GM12878 (cell line): Measurements from ENCODE around the gene PRDM4. TPM values are rescaled to one million over a fixed set of nuclear protein-coding genes. Genes with fewer than 3 reads are reported as not detected.

Source experiments
- ATAC-seq: fragments of 200-7000 bp; cut with Tn5 transposase; 3 replicates; pipeline ENCODE4 v1.9.1; 2020; ENCODE audit warnings: mild to moderate bottlenecking, moderate library complexity
- BruUV-seq: library from RNA; stranded (reverse); fragments of 400-500 nt; replicated peaks from 2 replicates; lab custom pipeline; 2021; lab: Mats Ljungman, UMichigan
- CTCF ChIA-PET: fragments of 300-600 bp; sonication (Branson Sonifier 250); formaldehyde crosslinking; extraction: SDS; loops from one replicate; lab custom pipeline; 2021; ENCODE audit warnings: inconsistent platforms; lab: Yijun Ruan, JAX
- POLR2A ChIA-PET: fragments of 350-600 bp; formaldehyde crosslinking; extraction: SDS; loops from one replicate; lab custom pipeline; 2021; ENCODE audit warnings: inconsistent platforms; lab: Charles Lee
- RAD21 ChIA-PET: fragments of 300-600 bp; sonication (Branson Sonifier 250); formaldehyde crosslinking; loops from one replicate; lab custom pipeline; 2023; ENCODE audit warnings: antibody characterized with exemption; ENCODE audit not compliant: unreplicated experiment; lab: Charles Lee
- SMC1A ChIA-PET: fragments of 300-600 bp; sonication (Branson Sonifier 250); formaldehyde crosslinking; loops from one replicate; lab custom pipeline; 2023; ENCODE audit not compliant: unreplicated experiment, uncharacterized antibody; lab: Charles Lee
- DNase-seq: peaks from one replicate; pipeline ENCODE4 v3.0.0-alpha.2; 2011; ENCODE audit warnings: low read depth, low spot score
- FAIRE-seq: peaks from 3 replicates; lab custom pipeline; 2011; peaks lifted over from hg19 to GRCh38; lab: Jason Lieb, UNC
- H2AFZ ChIP-seq: 2 replicates; pipeline ENCODE4 v1.6.0; 2011; ENCODE audit warnings: low read depth, low read length, control low read depth; ENCODE audit not compliant: control insufficient read depth
- H3K27ac ChIP-seq: 2 replicates; pipeline ENCODE4 v1.5.1; 2011; ENCODE audit warnings: control low read depth; ENCODE audit not compliant: control insufficient read depth, insufficient read depth
- H3K27me3 ChIP-seq, 2 experiments: replicated peaks in 1 of 2; 2 replicates each; pipeline versions ENCODE4 v1.6.0 to v1.6.1; 2011; ENCODE audit warnings: low read length in 1 of 2; ENCODE audit not compliant: control insufficient read depth in 2 of 2, insufficient read depth in 2 of 2
- H3K36me3 ChIP-seq, 2 experiments: 2 replicates each; pipeline ENCODE4 v1.5.1; 2011; ENCODE audit warnings: low read length in 1 of 2; ENCODE audit not compliant: control insufficient read depth in 2 of 2, insufficient read depth in 2 of 2
- H3K4me1 ChIP-seq: 2 replicates; pipeline ENCODE4 v1.6.1; 2011; ENCODE audit warnings: mild to moderate bottlenecking, low read length, moderate library complexity, mixed read lengths; ENCODE audit not compliant: control insufficient read depth, insufficient read depth
- H3K4me2 ChIP-seq: 2 replicates; pipeline ENCODE4 v1.6.0; 2011; ENCODE audit warnings: control low read depth; ENCODE audit not compliant: control insufficient read depth, insufficient read depth
- H3K4me3 ChIP-seq: fragments of 200-600 bp; sonication (generic); 2 replicates; pipeline ENCODE4 v1.5.1; 2016
- H3K79me2 ChIP-seq: 2 replicates; pipeline ENCODE4 v1.6.0; 2011; ENCODE audit warnings: low read length; ENCODE audit not compliant: control insufficient read depth, insufficient read depth
- H3K9ac ChIP-seq: 2 replicates; pipeline ENCODE4 v1.8.0; 2011; ENCODE audit warnings: low read length, control low read depth, mixed read lengths; ENCODE audit not compliant: control insufficient read depth, insufficient read depth
- H3K9me3 ChIP-seq: replicated peaks from 3 replicates; pipeline ENCODE4 v1.5.1; 2011; ENCODE audit warnings: mild to moderate bottlenecking, low read length; ENCODE audit not compliant: control insufficient read depth, insufficient read depth
- H4K20me1 ChIP-seq: 2 replicates; pipeline ENCODE4 v1.6.0; 2011; ENCODE audit not compliant: control insufficient read depth, insufficient read depth
- BCL11A ChIP-seq: IDR thresholded peaks from 2 replicates; pipeline ENCODE4 v1.6.1; 2011; ENCODE audit warnings: low read depth, low read length
- CEBPB ChIP-seq, 2 experiments: fragments of 150-350 bp in 1 of 2; IDR thresholded peaks; 2 replicates each; pipeline ENCODE4 v1.6.1; 2012 to 2014; ENCODE audit warnings: low read depth in 2 of 2, low read length in 2 of 2, borderline replicate concordance in 1 of 2, inconsistent platforms in 1 of 2
- EED ChIP-seq: sonication (generic); IDR thresholded peaks from 2 replicates; pipeline ENCODE4 v1.6.1; 2016; ENCODE audit warnings: antibody characterized with exemption, low read depth
- JUNB ChIP-seq: IDR thresholded peaks from 2 replicates; pipeline ENCODE4 v1.6.1; 2016; ENCODE audit warnings: antibody characterized with exemption, mild to moderate bottlenecking
- MLLT1 ChIP-seq: fragments of 450-650 bp; IDR thresholded peaks from 2 replicates; pipeline ENCODE4 v1.6.1; 2016; ENCODE audit warnings: mild to moderate bottlenecking
- MTA3 ChIP-seq: IDR thresholded peaks from 2 replicates; pipeline ENCODE4 v1.6.1; 2012; ENCODE audit warnings: low read length, inconsistent platforms, borderline replicate concordance
- PAX5 ChIP-seq: IDR thresholded peaks from 2 replicates; pipeline ENCODE4 v1.6.1; 2011; ENCODE audit warnings: low read depth, low read length, borderline replicate concordance
- SPI1 ChIP-seq: IDR thresholded peaks from 2 replicates; pipeline ENCODE4 v1.6.1; 2011; ENCODE audit warnings: low read depth, mild to moderate bottlenecking, low read length, moderate library complexity, borderline replicate concordance; ENCODE audit not compliant: insufficient read depth
- STAT1 ChIP-seq: fragments of 450-650 bp; conservative IDR thresholded peaks from 2 replicates; pipeline ENCODE4 v1.6.1; 2014; ENCODE audit warnings: antibody characterized with exemption, mild to moderate bottlenecking
- ZNF207 ChIP-seq: fragments of 450-650 bp; IDR thresholded peaks from 2 replicates; pipeline ENCODE4 v1.6.1; 2014; ENCODE audit warnings: antibody characterized with exemption, mild to moderate bottlenecking, borderline replicate concordance
- ZNF217 ChIP-seq: fragments of 450-650 bp; IDR thresholded peaks from 2 replicates; pipeline ENCODE4 v1.6.1; 2017; ENCODE audit warnings: antibody characterized with exemption, mild to moderate bottlenecking
- ZNF384 ChIP-seq: IDR thresholded peaks from 2 replicates; pipeline ENCODE4 v1.6.1; 2012; ENCODE audit warnings: low read depth, mild to moderate bottlenecking, low read length, improper control_type of control experiment, borderline replicate concordance
- WGBS: methylation state at CpG from one replicate; pipeline ENCODE4 v1.1.6; 2016; ENCODE audit warnings: low lambda C conversion rate; ENCODE audit not compliant: insufficient replicate concordance, insufficient coverage; ENCODE audit errors: missing lambda C conversion rate; 5-methylcytosine and 5-hydroxymethylcytosine counted together
- in situ Hi-C: fragments of 300-500 bp; cut with MboI; formaldehyde crosslinking; loops from 9 replicates; pipeline ENCODE4 v1.14.3; 2018; ENCODE audit warnings: mixed read lengths
- intact Hi-C: fragments of 100-400 bp; cut with micrococcal nuclease; formaldehyde crosslinking; loops from one replicate; pipeline ENCODE4 v1.14.2; 2022; ENCODE audit not compliant: unreplicated experiment
- polyA plus RNA-seq, 11 experiments: library from polyadenylated mRNA; depleted of rRNA in 4 of 11; unstranded in 6 of 11; stranded (reverse) in 5 of 11; fragments of >200 nt; fragmentation: Nextera tagmentation in 4 of 11; fragmentation: Illumina TruSeq in 1 of 11; extraction: Ambion mirVana in 4 of 11; extraction: Trizol in 1 of 11; gene quantifications; 1 replicate in 1 of 11; 2 replicates in 10 of 11; pipeline versions ENCODE4 v1.2.1 to v1.2.3, GENCODE V29; 2011 to 2016; ENCODE audit warnings: inconsistent platforms in 2 of 11, missing spikeins in 2 of 11, low read depth in 1 of 11
- total RNA-seq, 4 experiments: library from RNA; depleted of rRNA in 3 of 4; stranded (reverse); fragments of >200 nt in 3 of 4; fragmentation: Illumina TruSeq in 1 of 4; extraction: Trizol in 1 of 4; gene quantifications; 2 replicates each; pipeline versions ENCODE4 v1.2.1 to v1.2.3, GENCODE V29; 2013 to 2021

PRDM4 gene
- total and polyA plus RNA-seq, 10 of the 15 experiments (the other 5 are each of a cell fraction or from before 2014, with no cell fraction given), result 5.1 to 22.2 (median 15.0) TPM

GRCh38 chr12:107780298-107780697, 19.4 kb upstream of the PRDM4 start:
- H3K36me3 ChIP-seq, result no peaks in the 10 kb centered on the region
- no peaks in the 10 kb centered on the region for H4K20me1 ChIP-seq
- SMC1A ChIA-PET, result interaction anchor here (2.5 kb wide), 1 partner anchor 21 kb away, joined by 7 read pairs; the partner anchor contains the start of gene PRDM4
- DNase-seq (no peak), FAIRE-seq (no peak), ATAC-seq (no peak)
- H3K27ac ChIP-seq, result no peak overlapping the region
- WGBS, result 100% methylated on average over 1 of the region's 1 CpG
- RAD21 ChIA-PET, result interaction anchor here (1.1 to 1.2 kb wide), 2 partner anchors 19 to 105 kb away, joined by 3 to 4 read pairs; no protein-coding TSS in a partner anchor
- intact Hi-C loops, result loop anchor here (5.0 kb wide), 1 partner anchor 52 kb away; no protein-coding TSS in a partner anchor
- POLR2A ChIA-PET, result no interaction called here
- in situ Hi-C loops, result no loop called here
- no peak overlapping the region for H3K9ac ChIP-seq
- 0 out of 2 replicates have a peak, but pooled peaks have one; percentile 6 for TF ChIP-seq SPI1
- no peak for TF ChIP-seq ZNF207
- TF ChIP-seq STAT1, result no peak
- no peaks in the 10 kb centered on the region for H3K79me2 ChIP-seq
- CTCF ChIA-PET, result interaction anchor here (1.9 kb wide), 1 partner anchor 20 kb away, joined by 5 read pairs; no protein-coding TSS in a partner anchor
- peaks cover 42% of the 10 kb centered on the region for H3K4me1 ChIP-seq
- H3K4me3 ChIP-seq, result no peak overlapping the region
- BruUV-seq, result no TSS peak
- peak overlapping the region; percentile 49 for H3K4me2 ChIP-seq
- H2AFZ ChIP-seq, result no peak overlapping the region
- no peaks in the 10 kb centered on the region; the same call in 2 of the 3 replicates for H3K9me3 ChIP-seq
- H3K27me3 ChIP-seq, result peaks cover 0 to 2% of the 10 kb centered on the region in 2 experiments; a peak in 3 of 4 replicates

GRCh38 chr12:107779077-107779831, 18.3 kb upstream of the PRDM4 start:
- ChIA-PET POLR2A (interaction anchor here (0.5 kb wide), 1 partner anchor 25 kb away, joined by 3 read pairs; no protein-coding TSS in a partner anchor), RAD21 (interaction anchor here (1.1 to 1.2 kb wide), 2 partner anchors 20 to 106 kb away, joined by 3 to 4 read pairs; no protein-coding TSS in a partner anchor), CTCF (interaction anchor here (1.4 to 1.9 kb wide), 2 partner anchors 21 to 108 kb away, joined by 4 to 5 read pairs; no protein-coding TSS in a partner anchor), SMC1A (interaction anchor here (2.5 kb wide), 1 partner anchor 20 kb away, joined by 7 read pairs; the partner anchor contains the start of gene PRDM4)
- peaks cover 35% of the 10 kb centered on the region for H3K4me1 ChIP-seq
- DNase-seq (peak; percentile 68), ATAC-seq (peak; percentile 90), FAIRE-seq (peak; percentile 97)
- H3K9ac ChIP-seq, result no peak overlapping the region
- H3K4me2 ChIP-seq, result peak overlapping the region; percentile 49
- no peaks in the 10 kb centered on the region; the same call in 1 of the 2 replicates for H4K20me1 ChIP-seq
- H3K27me3 ChIP-seq, result peaks cover under 1 to 4% of the 10 kb centered on the region in 2 experiments; a peak in 3 of 4 replicates
- no peaks in the 10 kb centered on the region; the same call in 2 of the 3 replicates for H3K9me3 ChIP-seq
- no peaks in the 10 kb centered on the region for H3K79me2 ChIP-seq
- in situ Hi-C loops (no loop called here), intact Hi-C loops (no loop called here)
- 47% methylated on average over 7 of the region's 7 CpGs for WGBS
- H3K36me3 ChIP-seq, result no peaks in the 10 kb centered on the region
- no peak overlapping the region for H2AFZ ChIP-seq
- no peak overlapping the region for H3K27ac ChIP-seq
- H3K4me3 ChIP-seq, result no peak overlapping the region
- BruUV-seq, result no TSS peak
- TF ChIP-seq PAX5 (peak; percentile 63; the same call in 1 of the 2 replicates), ZNF217 (peak; percentile 66; the same call in 1 of the 2 replicates), CEBPB (IDR thresholded peaks at IDR 0.05; ENCODE audit: borderline replicate concordance in 1 of 2, low read depth in 2 of 2, low read length in 2 of 2) (no peak), EED (peak; percentile 64), JUNB (no peak), MTA3 (peak; percentile 59; the same call in 1 of the 2 replicates), BCL11A (peak; percentile 62; the same call in 1 of the 2 replicates), ZNF384 (no peak), MLLT1 (peak; percentile 49; the same call in 1 of the 2 replicates)
